GM12878 (cell line): Measurements from ENCODE around the gene GORASP2.

ENCODE experiments used
- CHD2 ChIP-seq: IDR thresholded peaks from 2 replicates; pipeline ENCODE4 v1.6.1; 2011; ENCODE audit warnings: low read depth, low read length, improper control_type of control experiment, borderline replicate concordance
- EP300 ChIP-seq, 2 experiments: fragments of 150-350 bp in 1 of 2; IDR thresholded peaks; 2 replicates each; pipeline ENCODE4 v1.6.1; 2011 to 2012; ENCODE audit warnings: low read depth in 2 of 2, low read length in 2 of 2, borderline replicate concordance in 1 of 2, improper control_type of control experiment in 1 of 2, inconsistent platforms in 1 of 2; ENCODE audit not compliant: control insufficient read depth in 1 of 2
- EZH2 ChIP-seq: IDR thresholded peaks from 2 replicates; pipeline ENCODE4 v1.6.1; 2012; ENCODE audit warnings: low read depth, mild to moderate bottlenecking, control low read depth, inconsistent platforms, low read length, borderline replicate concordance; ENCODE audit not compliant: control insufficient read depth
- FOXK2 ChIP-seq: fragments of 450-650 bp; IDR thresholded peaks from 2 replicates; pipeline ENCODE4 v1.6.1; 2017; ENCODE audit warnings: mild to moderate bottlenecking, moderate library complexity
- NFIC ChIP-seq: IDR thresholded peaks from 2 replicates; pipeline ENCODE4 v1.6.1; 2012; ENCODE audit warnings: low read depth, mild to moderate bottlenecking, inconsistent platforms, low read length, moderate library complexity
- POLR2AphosphoS2 ChIP-seq: IDR thresholded peaks from 2 replicates; pipeline ENCODE4 v1.6.1; 2011; ENCODE audit warnings: low read depth, mild to moderate bottlenecking, low read length, improper control_type of control experiment, moderate library complexity
- RAD21 ChIP-seq: IDR thresholded peaks from 2 replicates; pipeline ENCODE4 v1.6.1; 2011; ENCODE audit warnings: mild to moderate bottlenecking, low read depth, low read length, moderate library complexity; ENCODE audit not compliant: insufficient read depth
- RCOR1 ChIP-seq: conservative IDR thresholded peaks from 2 replicates; pipeline ENCODE4 v1.6.1; 2012; ENCODE audit warnings: low read depth, low read length, improper control_type of control experiment
- RFX5 ChIP-seq: IDR thresholded peaks from 2 replicates; pipeline ENCODE4 v1.6.1; 2011; ENCODE audit warnings: low read depth, low read length, improper control_type of control experiment
- YY1 ChIP-seq: IDR thresholded peaks from 2 replicates; pipeline ENCODE4 v1.6.1; 2011; ENCODE audit warnings: low read depth, mild to moderate bottlenecking, low read length
- TF ChIP-seq, protein P1 (sequence below), 3 experiments: IDR thresholded peaks in 2 of 3; conservative IDR thresholded peaks in 1 of 3; 2 replicates each; pipeline ENCODE4 v1.5.1; 2011; ENCODE audit warnings: low read depth in 3 of 3, low read length in 3 of 3, mild to moderate bottlenecking in 3 of 3, control low read depth in 2 of 3, moderate library complexity in 2 of 3, inconsistent platforms in 1 of 3, mixed read lengths in 1 of 3; ENCODE audit not compliant: control insufficient read depth in 2 of 3, insufficient read depth in 1 of 3; ENCODE audit errors: extremely low read depth in 1 of 3
- TF ChIP-seq, protein P2 (sequence below): IDR thresholded peaks from 2 replicates; pipeline ENCODE4 v1.6.1; 2011; ENCODE audit warnings: low read depth, low read length, improper control_type of control experiment, borderline replicate concordance

DNA sequence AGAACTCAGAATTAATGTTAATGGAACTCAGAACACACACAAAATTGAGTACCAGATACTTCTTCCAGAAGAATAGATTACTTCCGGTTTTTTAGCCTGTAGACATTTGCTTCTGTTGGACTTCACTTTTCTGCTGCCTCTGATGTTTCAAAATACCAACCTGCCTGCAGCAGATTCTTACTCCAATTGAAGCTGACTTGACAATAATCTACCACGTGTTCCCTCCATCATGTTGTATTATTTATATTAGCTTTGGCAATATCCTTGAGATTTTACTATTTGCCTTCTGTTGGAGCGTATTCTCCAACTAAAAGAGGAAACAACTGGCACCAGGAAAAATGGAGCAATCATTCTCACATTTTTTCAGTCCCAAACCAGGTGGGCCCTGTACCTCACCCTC is 3.1 kb upstream of the GORASP2 start:
- TF ChIP-seq, protein P1, sequence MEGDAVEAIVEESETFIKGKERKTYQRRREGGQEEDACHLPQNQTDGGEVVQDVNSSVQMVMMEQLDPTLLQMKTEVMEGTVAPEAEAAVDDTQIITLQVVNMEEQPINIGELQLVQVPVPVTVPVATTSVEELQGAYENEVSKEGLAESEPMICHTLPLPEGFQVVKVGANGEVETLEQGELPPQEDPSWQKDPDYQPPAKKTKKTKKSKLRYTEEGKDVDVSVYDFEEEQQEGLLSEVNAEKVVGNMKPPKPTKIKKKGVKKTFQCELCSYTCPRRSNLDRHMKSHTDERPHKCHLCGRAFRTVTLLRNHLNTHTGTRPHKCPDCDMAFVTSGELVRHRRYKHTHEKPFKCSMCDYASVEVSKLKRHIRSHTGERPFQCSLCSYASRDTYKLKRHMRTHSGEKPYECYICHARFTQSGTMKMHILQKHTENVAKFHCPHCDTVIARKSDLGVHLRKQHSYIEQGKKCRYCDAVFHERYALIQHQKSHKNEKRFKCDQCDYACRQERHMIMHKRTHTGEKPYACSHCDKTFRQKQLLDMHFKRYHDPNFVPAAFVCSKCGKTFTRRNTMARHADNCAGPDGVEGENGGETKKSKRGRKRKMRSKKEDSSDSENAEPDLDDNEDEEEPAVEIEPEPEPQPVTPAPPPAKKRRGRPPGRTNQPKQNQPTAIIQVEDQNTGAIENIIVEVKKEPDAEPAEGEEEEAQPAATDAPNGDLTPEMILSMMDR (IDR thresholded peaks at IDR 0.05 in 2 of 3, conservative IDR thresholded peaks at IDR 0.05 in 1 of 3; ENCODE audit: control insufficient read depth in 2 of 3, extremely low read depth in 1 of 3, insufficient read depth in 1 of 3, low read depth in 3 of 3, low read length in 3 of 3), result no peak
- TF ChIP-seq YY1 (no peak), RFX5 (no peak), FOXK2 (no peak), NFIC (no peak), RCOR1 (no peak), RAD21 (no peak), CHD2 (no peak), POLR2AphosphoS2 (no peak), EZH2 (no peak), EP300 (IDR thresholded peaks at IDR 0.05; ENCODE audit: borderline replicate concordance in 1 of 2, control insufficient read depth in 1 of 2, low read depth in 2 of 2, low read length in 2 of 2) (no peak)
- TF ChIP-seq, protein P2, sequence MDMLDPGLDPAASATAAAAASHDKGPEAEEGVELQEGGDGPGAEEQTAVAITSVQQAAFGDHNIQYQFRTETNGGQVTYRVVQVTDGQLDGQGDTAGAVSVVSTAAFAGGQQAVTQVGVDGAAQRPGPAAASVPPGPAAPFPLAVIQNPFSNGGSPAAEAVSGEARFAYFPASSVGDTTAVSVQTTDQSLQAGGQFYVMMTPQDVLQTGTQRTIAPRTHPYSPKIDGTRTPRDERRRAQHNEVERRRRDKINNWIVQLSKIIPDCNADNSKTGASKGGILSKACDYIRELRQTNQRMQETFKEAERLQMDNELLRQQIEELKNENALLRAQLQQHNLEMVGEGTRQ, result no peak
